ENCODE data around the gene PLCH2. TPM values are rescaled to one million over a fixed set of nuclear protein-coding genes. Genes with fewer than 3 reads are reported as not detected.

Gene PLCH2
- total and polyA plus RNA-seq, 4 donors = 2.1 to 7.9 (median 3.4) TPM

DNA sequence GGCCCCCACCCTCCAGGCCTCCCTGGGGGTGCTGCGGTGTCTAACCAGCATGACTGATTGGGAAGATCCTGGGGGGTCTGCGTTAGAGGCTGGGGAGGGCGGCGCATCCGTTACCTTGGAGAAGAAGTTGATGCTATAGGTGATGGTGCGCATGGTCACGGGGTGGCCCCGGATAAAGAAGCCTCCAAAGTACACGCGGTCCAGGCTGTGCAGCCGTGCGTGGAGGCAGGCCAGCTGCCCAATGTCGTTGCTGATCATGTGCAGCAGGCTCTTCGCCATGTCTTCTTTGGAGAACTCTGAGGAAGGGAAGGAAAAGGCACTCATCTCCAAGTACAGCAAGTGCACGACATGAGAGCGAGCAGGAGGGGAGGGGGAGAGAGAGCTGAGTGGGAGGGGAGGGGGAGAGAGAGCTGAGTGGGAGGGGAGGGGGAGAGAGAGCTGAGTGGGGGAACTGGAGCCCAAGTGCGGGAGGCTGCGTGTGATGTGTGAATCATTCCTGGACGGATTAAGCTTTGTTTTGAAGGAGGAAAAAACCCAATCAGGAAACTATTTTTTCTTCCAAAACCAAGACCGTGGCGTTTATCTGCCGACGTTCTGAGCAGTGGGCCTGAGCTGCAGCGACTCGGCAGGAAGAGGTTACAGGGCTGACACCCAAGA lies 43.1 kb downstream of the PLCH2 start:
- peaks cover 8 to 73% (median 36%) of the 10 kb centered on the region in 4 donors for H3K36me3 ChIP-seq (ENCODE audit: control insufficient read depth in 4 of 4, insufficient read depth in 4 of 4, low read length in 4 of 4)
- no peaks in the 10 kb centered on the region for H3K27me3 ChIP-seq (ENCODE audit: control insufficient read depth in 3 of 3, insufficient read depth in 3 of 3, low read length in 2 of 3)
- TF ChIP-seq, protein P1, sequence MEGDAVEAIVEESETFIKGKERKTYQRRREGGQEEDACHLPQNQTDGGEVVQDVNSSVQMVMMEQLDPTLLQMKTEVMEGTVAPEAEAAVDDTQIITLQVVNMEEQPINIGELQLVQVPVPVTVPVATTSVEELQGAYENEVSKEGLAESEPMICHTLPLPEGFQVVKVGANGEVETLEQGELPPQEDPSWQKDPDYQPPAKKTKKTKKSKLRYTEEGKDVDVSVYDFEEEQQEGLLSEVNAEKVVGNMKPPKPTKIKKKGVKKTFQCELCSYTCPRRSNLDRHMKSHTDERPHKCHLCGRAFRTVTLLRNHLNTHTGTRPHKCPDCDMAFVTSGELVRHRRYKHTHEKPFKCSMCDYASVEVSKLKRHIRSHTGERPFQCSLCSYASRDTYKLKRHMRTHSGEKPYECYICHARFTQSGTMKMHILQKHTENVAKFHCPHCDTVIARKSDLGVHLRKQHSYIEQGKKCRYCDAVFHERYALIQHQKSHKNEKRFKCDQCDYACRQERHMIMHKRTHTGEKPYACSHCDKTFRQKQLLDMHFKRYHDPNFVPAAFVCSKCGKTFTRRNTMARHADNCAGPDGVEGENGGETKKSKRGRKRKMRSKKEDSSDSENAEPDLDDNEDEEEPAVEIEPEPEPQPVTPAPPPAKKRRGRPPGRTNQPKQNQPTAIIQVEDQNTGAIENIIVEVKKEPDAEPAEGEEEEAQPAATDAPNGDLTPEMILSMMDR (IDR thresholded peaks at IDR 0.05; ENCODE audit: control extremely low read depth, extremely low read depth) = no peak
- no peaks in the 10 kb centered on the region for H3K9me3 ChIP-seq (ENCODE audit: control insufficient read depth in 4 of 4, insufficient read depth in 3 of 4, low read length in 3 of 4)
- ATAC-seq (ENCODE audit: insufficient read depth, low FRiP score) = no peak
- no peak overlapping the region for H3K27ac ChIP-seq (ENCODE audit: low read depth in 1 of 2, low read length in 1 of 2)
- peaks cover 3 to 9% (median 6%) of the 10 kb centered on the region in 5 donors for H3K4me1 ChIP-seq (ENCODE audit: control insufficient read depth in 5 of 5, insufficient read depth in 5 of 5, low read length in 5 of 5)
- H3K4me3 ChIP-seq = no peak overlapping the region
- DNase-seq = no peak
- WGBS, 2 donors = 92 to 93% methylated on average over 25 of the region's 25 CpGs
- no peak overlapping the region for H3K9ac ChIP-seq (ENCODE audit: insufficient read depth in 1 of 2, low read length in 2 of 2)

DNA sequence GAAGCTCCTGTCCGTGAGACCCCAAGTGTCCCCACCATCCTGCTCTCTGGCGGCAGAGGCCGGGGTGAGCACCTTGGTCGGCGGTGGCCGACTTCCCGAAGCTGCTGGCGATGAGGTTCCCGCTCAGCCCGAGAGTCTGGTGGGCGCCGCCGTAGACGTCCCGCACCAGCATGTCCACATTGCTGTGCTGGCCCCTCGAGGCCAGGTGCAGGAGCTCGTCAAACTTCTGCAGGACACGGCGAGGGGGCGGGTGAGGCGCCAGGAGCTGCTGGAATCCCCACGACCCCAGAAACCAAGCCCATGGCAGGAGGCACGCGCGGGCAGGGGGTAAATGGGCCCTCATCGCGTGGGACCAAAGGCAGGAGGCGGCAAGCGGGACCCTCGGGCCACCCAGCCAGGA lies 43.6 kb downstream of the PLCH2 start:
- Histone ChIP-seq H3K4me3 (no peak overlapping the region), H3K9me3 (ENCODE audit: control insufficient read depth in 4 of 4, insufficient read depth in 3 of 4, low read length in 3 of 4) (no peaks in the 10 kb centered on the region), H3K36me3 (ENCODE audit: control insufficient read depth in 4 of 4, insufficient read depth in 4 of 4, low read length in 4 of 4) (peaks cover 8 to 68% (median 36%) of the 10 kb centered on the region in 4 donors), H3K27ac (ENCODE audit: low read depth in 1 of 2, low read length in 1 of 2) (no peak overlapping the region), H3K4me1 (ENCODE audit: control insufficient read depth in 5 of 5, insufficient read depth in 5 of 5, low read length in 5 of 5) (peaks cover 4 to 13% (median 11%) of the 10 kb centered on the region in 5 donors), H3K9ac (ENCODE audit: insufficient read depth in 1 of 2, low read length in 2 of 2) (no peak overlapping the region), H3K27me3 (ENCODE audit: control insufficient read depth in 3 of 3, insufficient read depth in 3 of 3, low read length in 2 of 3) (no peaks in the 10 kb centered on the region)
- DNase-seq (no peak), ATAC-seq (ENCODE audit: insufficient read depth, low FRiP score) (no peak)
- TF ChIP-seq, protein P1 (IDR thresholded peaks at IDR 0.05; ENCODE audit: control extremely low read depth, extremely low read depth) = no peak
- 96 to 99% methylated on average over 30 of the region's 30 CpGs for WGBS, 2 donors

DNA sequence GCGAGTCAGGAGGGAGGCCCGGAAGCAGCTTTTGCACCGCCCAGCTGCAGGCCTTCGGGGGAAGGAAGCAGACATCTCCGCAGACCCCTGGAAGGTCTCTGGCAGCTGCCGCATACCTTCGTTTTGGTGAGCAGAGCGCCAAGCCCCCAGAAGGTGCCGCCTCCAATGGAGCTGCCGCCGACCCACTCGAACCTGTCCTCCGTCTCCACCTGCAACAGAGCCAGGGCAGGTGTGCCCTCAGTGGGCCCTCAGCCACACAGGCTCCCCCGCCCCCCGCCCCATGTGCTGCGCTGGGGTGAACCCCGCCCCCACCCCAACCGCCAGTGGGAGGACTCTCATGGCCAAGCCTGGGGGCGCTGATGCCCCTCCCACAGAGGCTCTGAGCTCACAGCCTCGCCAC lies 44.1 kb downstream of the PLCH2 start:
- WGBS, 2 donors = 95 to 98% methylated on average over 18 to 20 of the region's 20 CpGs
- peaks cover 7 to 18% (median 15%) of the 10 kb centered on the region in 5 donors for H3K4me1 ChIP-seq (ENCODE audit: control insufficient read depth in 5 of 5, insufficient read depth in 5 of 5, low read length in 5 of 5)
- peaks cover 8 to 63% (median 34%) of the 10 kb centered on the region in 4 donors for H3K36me3 ChIP-seq (ENCODE audit: control insufficient read depth in 4 of 4, insufficient read depth in 4 of 4, low read length in 4 of 4)
- H3K9me3 ChIP-seq (ENCODE audit: control insufficient read depth in 4 of 4, insufficient read depth in 3 of 4, low read length in 3 of 4) = no peaks in the 10 kb centered on the region
- TF ChIP-seq, protein P1 (IDR thresholded peaks at IDR 0.05; ENCODE audit: control extremely low read depth, extremely low read depth) = no peak
- H3K9ac ChIP-seq (ENCODE audit: insufficient read depth in 1 of 2, low read length in 2 of 2) = no peak overlapping the region
- H3K27me3 ChIP-seq (ENCODE audit: control insufficient read depth in 3 of 3, insufficient read depth in 3 of 3, low read length in 2 of 3) = no peaks in the 10 kb centered on the region
- H3K4me3 ChIP-seq = no peak overlapping the region
- DNase-seq (no peak), ATAC-seq (ENCODE audit: insufficient read depth, low FRiP score) (no peak)
- H3K27ac ChIP-seq (ENCODE audit: low read depth in 1 of 2, low read length in 1 of 2) = no peak overlapping the region
